Tibial nerve (tissue), 4 donors: ENCODE data around the gene MFGE8. TPM values are rescaled to one million over a fixed set of nuclear protein-coding genes. Genes with fewer than 3 reads are reported as not detected.

Source experiments
- DNase-seq, 2 donors: peaks; one replicate each; pipeline ENCODE4 v3.0.0-alpha.2; 2019; ENCODE audit warnings: low spot score in 2 of 2
- H3K27ac ChIP-seq, 4 donors: fragments of 200-600 bp; sonication (generic) in 3 of 4; one replicate each; pipeline ENCODE4 v1.5.1; 2017 to 2019; ENCODE audit warnings: mild to moderate bottlenecking in 1 of 4
- H3K27me3 ChIP-seq, 2 donors: fragments of 200-600 bp; sonication (generic) in 1 of 2; one replicate each; pipeline versions ENCODE4 v1.5.1 to v1.6.0; 2017 to 2019
- H3K36me3 ChIP-seq, 3 donors: fragments of 200-600 bp; sonication (generic); one replicate each; pipeline ENCODE4 v1.5.1; 2018 to 2019
- H3K4me1 ChIP-seq, 4 donors: fragments of 200-600 bp; sonication (generic) in 3 of 4; one replicate each; pipeline ENCODE4 v1.5.1; 2017 to 2019
- H3K4me3 ChIP-seq, 4 donors: fragments of 200-600 bp; sonication (generic) in 3 of 4; one replicate each; pipeline ENCODE4 v1.5.1; 2017 to 2019; ENCODE audit warnings: mild to moderate bottlenecking in 1 of 4, moderate library complexity in 1 of 4
- H3K9me3 ChIP-seq, 4 donors: fragments of 200-600 bp; sonication (generic) in 3 of 4; one replicate each; pipeline ENCODE4 v1.5.1; 2017 to 2019
- EP300 ChIP-seq, 2 donors: sonication (generic); formaldehyde crosslinking; IDR thresholded peaks; one replicate each; pipeline ENCODE4 v1.6.1; 2017; ENCODE audit warnings: antibody characterized with exemption in 2 of 2, mild to moderate bottlenecking in 1 of 2
- POLR2A ChIP-seq, 2 donors: fragments of 450-650 bp; IDR thresholded peaks; one replicate each; pipeline ENCODE4 v1.6.1; 2017; ENCODE audit warnings: antibody characterized with exemption in 2 of 2, mild to moderate bottlenecking in 2 of 2, moderate library complexity in 2 of 2
- WGBS, 2 donors: methylation state at CpG; one replicate each; pipeline ENCODE4 v1.1.5; 2018; 5-methylcytosine and 5-hydroxymethylcytosine counted together
- total RNA-seq, 4 donors: library from RNA; depleted of rRNA; stranded (reverse); fragments of >200 nt; gene quantifications; one replicate each; pipeline ENCODE4 v1.1.0, GENCODE V29; 2016
- TF ChIP-seq, protein P1 (sequence below), 5 experiments: fragments of 200-600 bp in 3 of 5; fragments of 450-650 bp in 2 of 5; sonication (generic) in 3 of 5; IDR thresholded peaks; one replicate each; pipeline ENCODE4 v1.5.1; 2016 to 2019; ENCODE audit warnings: antibody characterized with exemption in 5 of 5, mild to moderate bottlenecking in 3 of 5, moderate library complexity in 2 of 5

Gene MFGE8
- total RNA-seq, 4 donors from 2014 or later, result 349 to 553 (median 488) TPM

GRCh38 chr15:88917760-88918159 is 4.6 kb upstream of the MFGE8 start:
- no peak for DNase-seq
- Histone ChIP-seq H3K27me3 (no peaks in the 10 kb centered on the region), H3K27ac (peak overlapping the region in 1 of 4 donors; percentile 29), H3K36me3 (no peaks in the 10 kb centered on the region), H3K9me3 (no peaks in the 10 kb centered on the region), H3K4me3 (no peak overlapping the region), H3K4me1 (peaks cover 0 to 21% (median 0%) of the 10 kb centered on the region in 4 donors)
- TF ChIP-seq POLR2A (IDR thresholded peaks at IDR 0.05) (no peak), EP300 (IDR thresholded peaks at IDR 0.05) (no peak)
- TF ChIP-seq, protein P1, sequence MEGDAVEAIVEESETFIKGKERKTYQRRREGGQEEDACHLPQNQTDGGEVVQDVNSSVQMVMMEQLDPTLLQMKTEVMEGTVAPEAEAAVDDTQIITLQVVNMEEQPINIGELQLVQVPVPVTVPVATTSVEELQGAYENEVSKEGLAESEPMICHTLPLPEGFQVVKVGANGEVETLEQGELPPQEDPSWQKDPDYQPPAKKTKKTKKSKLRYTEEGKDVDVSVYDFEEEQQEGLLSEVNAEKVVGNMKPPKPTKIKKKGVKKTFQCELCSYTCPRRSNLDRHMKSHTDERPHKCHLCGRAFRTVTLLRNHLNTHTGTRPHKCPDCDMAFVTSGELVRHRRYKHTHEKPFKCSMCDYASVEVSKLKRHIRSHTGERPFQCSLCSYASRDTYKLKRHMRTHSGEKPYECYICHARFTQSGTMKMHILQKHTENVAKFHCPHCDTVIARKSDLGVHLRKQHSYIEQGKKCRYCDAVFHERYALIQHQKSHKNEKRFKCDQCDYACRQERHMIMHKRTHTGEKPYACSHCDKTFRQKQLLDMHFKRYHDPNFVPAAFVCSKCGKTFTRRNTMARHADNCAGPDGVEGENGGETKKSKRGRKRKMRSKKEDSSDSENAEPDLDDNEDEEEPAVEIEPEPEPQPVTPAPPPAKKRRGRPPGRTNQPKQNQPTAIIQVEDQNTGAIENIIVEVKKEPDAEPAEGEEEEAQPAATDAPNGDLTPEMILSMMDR (IDR thresholded peaks at IDR 0.05), result no peak
- WGBS, 2 donors, result 87 to 96% methylated on average over 5 of the region's 5 CpGs

DNA sequence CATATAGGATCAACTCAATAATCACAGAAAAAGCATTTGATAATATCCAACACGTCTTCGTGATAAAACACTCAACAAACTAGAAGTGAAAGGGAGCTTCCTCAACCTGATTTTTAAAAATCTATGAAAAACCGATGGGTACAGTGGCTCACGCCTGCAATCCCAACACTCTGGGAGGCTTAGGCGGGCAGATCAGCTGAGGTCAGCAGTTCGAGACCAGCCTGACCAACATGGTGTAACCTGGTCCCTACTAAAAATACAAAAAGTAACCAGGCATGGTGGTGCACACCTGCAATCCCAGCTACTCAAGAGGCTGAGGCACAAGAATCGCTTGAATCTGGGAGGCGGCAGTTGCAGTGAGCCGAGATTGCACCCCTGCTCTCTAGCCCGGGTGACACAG is 2.2 kb upstream of the MFGE8 start:
- H3K4me3 ChIP-seq, result no peak overlapping the region
- TF ChIP-seq, protein P1 (IDR thresholded peaks at IDR 0.05), result no peak
- no peak for TF ChIP-seq EP300 (IDR thresholded peaks at IDR 0.05)
- TF ChIP-seq POLR2A (IDR thresholded peaks at IDR 0.05), result no peak
- no peak overlapping the region for H3K27ac ChIP-seq
- H3K27me3 ChIP-seq, result no peaks in the 10 kb centered on the region
- peaks cover 0 to 44% (median 6%) of the 10 kb centered on the region in 4 donors for H3K4me1 ChIP-seq
- 92 to 95% methylated on average over 10 of the region's 10 CpGs for WGBS, 2 donors
- no peaks in the 10 kb centered on the region for H3K36me3 ChIP-seq
- no peaks in the 10 kb centered on the region for H3K9me3 ChIP-seq
- no peak for DNase-seq

- DNase-seq, result no peak
- Histone ChIP-seq H3K4me3 (peak overlapping the region; percentile 49 to 87 (median 80)), H3K9me3 (no peaks in the 10 kb centered on the region), H3K27ac (peak overlapping the region in 2 of 4 donors; percentile 78 to 92), H3K27me3 (no peaks in the 10 kb centered on the region), H3K4me1 (peaks cover 0 to 55% (median 13%) of the 10 kb centered on the region in 4 donors), H3K36me3 (peaks cover 0 to 12% (median 0%) of the 10 kb centered on the region in 3 donors)
- 63 to 70% methylated on average over 4 of the region's 4 CpGs for WGBS, 2 donors
- TF ChIP-seq EP300 (IDR thresholded peaks at IDR 0.05) (no peak), POLR2A (IDR thresholded peaks at IDR 0.05) (no peak)
- TF ChIP-seq, protein P1 (IDR thresholded peaks at IDR 0.05), result no peak
These were observed 631 bp upstream of the MFGE8 start for GRCh38 chr15:88913850-88914169.

DNA sequence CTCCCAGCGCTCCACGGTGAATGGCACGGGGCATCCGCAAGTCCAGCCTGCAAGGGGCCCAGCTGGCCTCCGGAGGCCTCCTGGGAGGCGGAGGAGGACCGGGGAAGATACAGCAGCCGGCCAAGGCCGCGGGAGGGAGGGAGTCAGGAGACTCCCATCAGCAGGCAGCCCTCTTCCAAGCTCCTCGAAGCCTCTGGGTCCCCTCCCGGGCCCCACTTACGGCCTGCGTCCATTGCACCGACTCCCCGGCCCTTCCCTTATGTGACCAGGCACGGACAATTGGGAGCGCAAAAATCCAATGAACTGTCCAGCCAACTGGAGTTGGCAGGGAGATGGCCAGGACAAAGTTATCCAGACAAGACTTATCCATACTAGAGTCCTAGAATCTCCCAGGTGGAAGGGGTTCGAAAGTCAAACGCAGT is 668 bp downstream of the MFGE8 start:
- no peak for DNase-seq
- WGBS, 2 donors, result 0 to 6% methylated on average over 10 to 14 of the region's 20 CpGs
- Histone ChIP-seq H3K4me1 (peaks cover 0 to 64% (median 13%) of the 10 kb centered on the region in 4 donors), H3K9me3 (no peaks in the 10 kb centered on the region), H3K36me3 (peaks cover 0 to 22% (median 0%) of the 10 kb centered on the region in 3 donors), H3K27ac (peak overlapping the region; percentile 78 to 92 (median 88)), H3K4me3 (peak overlapping the region; percentile 49 to 87 (median 80)), H3K27me3 (no peaks in the 10 kb centered on the region)
- no peak for TF ChIP-seq POLR2A (IDR thresholded peaks at IDR 0.05)
- TF ChIP-seq, protein P1 (IDR thresholded peaks at IDR 0.05), result no peak
- no peak for TF ChIP-seq EP300 (IDR thresholded peaks at IDR 0.05)

GRCh38 chr15:88911766-88912118 is 1.4 kb downstream of the MFGE8 start:
- DNase-seq, result no peak
- H3K4me3 ChIP-seq, result peak overlapping the region; percentile 49 to 87 (median 80)
- H3K9me3 ChIP-seq, result no peaks in the 10 kb centered on the region
- peaks cover 0 to 28% (median 0%) of the 10 kb centered on the region in 3 donors for H3K36me3 ChIP-seq
- WGBS, 2 donors, result 78 to 85% methylated on average over 5 of the region's 5 CpGs
- no peak for TF ChIP-seq EP300 (IDR thresholded peaks at IDR 0.05)
- TF ChIP-seq, protein P1 (IDR thresholded peaks at IDR 0.05), result no peak
- peaks cover 0 to 68% (median 13%) of the 10 kb centered on the region in 4 donors for H3K4me1 ChIP-seq
- H3K27ac ChIP-seq, result peak overlapping the region; percentile 78 to 92 (median 88)
- no peaks in the 10 kb centered on the region for H3K27me3 ChIP-seq
